IMR-90 (cell line): ENCODE results near the gene DRAXIN. TPM values are rescaled to one million over a fixed set of nuclear protein-coding genes. Genes with fewer than 3 reads are reported as not detected.

Experiments used
- ATAC-seq: fragments of 200-7000 bp; cut with Tn5 transposase; 2 replicates; pipeline ENCODE4 v1.9.1; 2020; ENCODE audit warnings: low read depth, mild to moderate bottlenecking, moderate library complexity
- BruUV-seq: library from RNA; stranded (reverse); fragments of 400-500 nt; replicated peaks from 2 replicates; lab custom pipeline; 2021; lab: Mats Ljungman, UMichigan
- CTCF ChIA-PET: fragments of 300-600 bp; formaldehyde crosslinking; extraction: SDS; loops from one replicate; lab custom pipeline; 2021; ENCODE audit warnings: antibody characterized with exemption; lab: Yijun Ruan, JAX
- POLR2A ChIA-PET: fragments of 300-600 bp; sonication (Branson Sonifier 250); formaldehyde crosslinking; loops from one replicate; lab custom pipeline; 2022; ENCODE audit warnings: antibody characterized with exemption; ENCODE audit not compliant: unreplicated experiment; lab: Charles Lee
- DNase-seq: peaks from one replicate; pipeline ENCODE4 v3.0.0; 2013
- H2AFZ ChIP-seq: replicated peaks from 2 replicates; pipeline ENCODE3; 2013; ENCODE audit warnings: low read length, mild to moderate bottlenecking; ENCODE audit not compliant: poor library complexity
- H2AK5ac ChIP-seq: 2 replicates; pipeline ENCODE4 v1.6.1; 2013; ENCODE audit warnings: low read depth, low read length, inconsistent platforms
- H2AK9ac ChIP-seq: replicated peaks from 2 replicates; pipeline ENCODE3; 2013; ENCODE audit warnings: mild to moderate bottlenecking, low read depth, low read length, moderate library complexity; ENCODE audit not compliant: poor library complexity
- H2BK120ac ChIP-seq: 2 replicates; pipeline ENCODE4 v1.6.1; 2013; ENCODE audit warnings: low read depth, low read length, inconsistent platforms
- H2BK15ac ChIP-seq: 3 replicates; pipeline ENCODE4 v1.6.1; 2013; ENCODE audit warnings: low read depth, low read length, inconsistent platforms
- H2BK20ac ChIP-seq: 2 replicates; pipeline ENCODE4 v1.6.1; 2013; ENCODE audit warnings: low read depth, mild to moderate bottlenecking, inconsistent platforms, low read length, moderate library complexity
- H2BK5ac ChIP-seq: 2 replicates; pipeline ENCODE4 v1.6.1; 2013; ENCODE audit warnings: mild to moderate bottlenecking, low read depth, low read length, inconsistent platforms; ENCODE audit not compliant: poor library complexity, severe bottlenecking
- H3K14ac ChIP-seq: replicated peaks from 2 replicates; pipeline ENCODE4 v1.6.1; 2013; ENCODE audit warnings: low read depth, low read length, inconsistent platforms
- H3K18ac ChIP-seq: 2 replicates; pipeline ENCODE4 v1.6.1; 2013; ENCODE audit warnings: low read depth, low read length, control low read depth
- H3K23ac ChIP-seq: 2 replicates; pipeline ENCODE4 v1.6.1; 2013; ENCODE audit warnings: low read depth, low read length, inconsistent platforms
- H3K27ac ChIP-seq: 2 replicates; pipeline ENCODE4 v1.5.1; 2013; ENCODE audit warnings: mild to moderate bottlenecking, control low read depth, low read length; ENCODE audit not compliant: insufficient read depth
- H3K27me3 ChIP-seq: 2 replicates; pipeline ENCODE4 v1.6.1; 2013; ENCODE audit warnings: low read length; ENCODE audit not compliant: control insufficient read depth, insufficient read depth
- H3K36me3 ChIP-seq: 2 replicates; pipeline ENCODE4 v1.6.1; 2013; ENCODE audit warnings: low read length, mixed read lengths; ENCODE audit not compliant: control insufficient read depth, insufficient read depth
- H3K4ac ChIP-seq: 2 replicates; pipeline ENCODE4 v1.6.1; 2013; ENCODE audit warnings: low read depth, low read length, inconsistent platforms
- H3K4me1 ChIP-seq: 2 replicates; pipeline ENCODE4 v1.6.1; 2013; ENCODE audit warnings: low read length, mixed read lengths; ENCODE audit not compliant: control insufficient read depth, insufficient read depth
- H3K4me2 ChIP-seq: 2 replicates; pipeline ENCODE4 v1.6.1; 2013; ENCODE audit warnings: low read depth, mild to moderate bottlenecking, control low read depth, low read length, moderate library complexity
- H3K4me3 ChIP-seq: 2 replicates; pipeline ENCODE4 v1.5.1; 2013; ENCODE audit warnings: low read depth, mild to moderate bottlenecking, control low read depth, low read length, moderate library complexity; ENCODE audit not compliant: insufficient read depth
- H3K56ac ChIP-seq: 2 replicates; pipeline ENCODE4 v1.6.1; 2013; ENCODE audit warnings: low read length, inconsistent platforms; ENCODE audit not compliant: insufficient read depth; ENCODE audit errors: extremely low read depth
- H3K79me1 ChIP-seq, 2 experiments: 2 replicates each; pipeline ENCODE4 v1.6.1; 2013; ENCODE audit warnings: low read length in 2 of 2, inconsistent platforms in 1 of 2, low read depth in 1 of 2
- H3K9ac ChIP-seq: 2 replicates; pipeline ENCODE4 v1.6.1; 2013; ENCODE audit warnings: low read depth, low read length, control low read depth
- H3K9me1 ChIP-seq: 2 replicates; pipeline ENCODE4 v1.6.1; 2013; ENCODE audit warnings: low read length, inconsistent platforms; ENCODE audit not compliant: insufficient read depth
- H3K9me3 ChIP-seq: 2 replicates; pipeline ENCODE4 v1.6.1; 2013; ENCODE audit warnings: low read length; ENCODE audit not compliant: control insufficient read depth, insufficient read depth
- H4K20me1 ChIP-seq: 2 replicates; pipeline ENCODE4 v1.6.1; 2013; ENCODE audit warnings: low read length, inconsistent platforms; ENCODE audit not compliant: insufficient read depth
- H4K5ac ChIP-seq: 2 replicates; pipeline ENCODE4 v1.6.1; 2013; ENCODE audit warnings: mild to moderate bottlenecking, low read depth, low read length, control low read depth
- H4K8ac ChIP-seq, 2 experiments: 2 replicates each; pipeline ENCODE4 v1.6.1; 2013; ENCODE audit warnings: low read depth in 2 of 2, low read length in 2 of 2, control low read depth in 1 of 2, inconsistent platforms in 1 of 2
- H4K91ac ChIP-seq: 2 replicates; pipeline ENCODE4 v1.6.1; 2013; ENCODE audit warnings: low read depth, low read length, inconsistent platforms; ENCODE audit not compliant: insufficient read depth
- BHLHE40 ChIP-seq: fragments of 150-350 bp; IDR thresholded peaks from 2 replicates; pipeline ENCODE4 v1.6.1; 2016; ENCODE audit warnings: mild to moderate bottlenecking, low read depth, low read length
- CEBPB ChIP-seq: IDR thresholded peaks from 2 replicates; pipeline ENCODE4 v1.6.1; 2012; ENCODE audit warnings: low read depth, low read length, improper control_type of control experiment
- CTCF ChIP-seq: conservative IDR thresholded peaks from 2 replicates; pipeline ENCODE4 v1.5.1; 2012; ENCODE audit warnings: mild to moderate bottlenecking, low read depth, low read length, improper control_type of control experiment
- ELK1 ChIP-seq: fragments of 150-350 bp; IDR thresholded peaks from 2 replicates; pipeline ENCODE4 v1.6.1; 2016; ENCODE audit warnings: low read depth, mild to moderate bottlenecking, low read length, moderate library complexity, borderline replicate concordance
- MXI1 ChIP-seq: IDR thresholded peaks from 2 replicates; pipeline ENCODE4 v1.6.1; 2012; ENCODE audit warnings: low read depth, mild to moderate bottlenecking, low read length, moderate library complexity, borderline replicate concordance
- RAD21 ChIP-seq: IDR thresholded peaks from 2 replicates; pipeline ENCODE4 v1.6.1; 2012; ENCODE audit warnings: low read length, improper control_type of control experiment
- USF2 ChIP-seq: fragments of 150-350 bp; IDR thresholded peaks from 2 replicates; pipeline ENCODE4 v1.6.1; 2017; ENCODE audit warnings: mild to moderate bottlenecking, antibody characterized with exemption, low read length, low read depth
- WGBS, 2 experiments: methylation state at CpG; one replicate each; pipeline versions ENCODE4 v1.1.5 to v1.1.7; 2013; ENCODE audit warnings: missing lambda C conversion rate in 2 of 2; ENCODE audit not compliant: insufficient read length in 1 of 2; ENCODE audit errors: extremely low coverage in 2 of 2; 5-methylcytosine and 5-hydroxymethylcytosine counted together
- dilution Hi-C: fragments of 300-500 bp; cut with HindIII; formaldehyde crosslinking; loops from one replicate; pipeline ENCODE4 v1.14.3; 2018; ENCODE audit warnings: low sequenced_read_pairs; ENCODE audit not compliant: unreplicated experiment
- in situ Hi-C: fragments of 300-500 bp; cut with MboI; formaldehyde crosslinking; loops from 3 replicates; pipeline ENCODE4 v1.14.3; 2019; ENCODE audit warnings: low sequenced_read_pairs, inconsistent platforms, mixed read lengths
- intact Hi-C: fragments of 100-400 bp; cut with micrococcal nuclease; formaldehyde crosslinking; loops from 2 replicates; pipeline ENCODE4 v1.10.0; 2022
- polyA plus RNA-seq, 3 experiments: library from polyadenylated mRNA; depleted of rRNA; stranded (reverse); fragments of >200 nt; gene quantifications; 2 replicates each; pipeline ENCODE4 v1.2.3, GENCODE V29; 2012; ENCODE audit warnings: low replicate concordance in 1 of 3
- total RNA-seq: library from RNA; depleted of rRNA; stranded (reverse); fragments of >200 nt; gene quantifications from 2 replicates; pipeline ENCODE4 v1.2.3, GENCODE V29; 2012

The DRAXIN gene
- total and polyA plus RNA-seq, 2 of the 4 experiments (the other 2 are of a cell fraction) = under 0.01 to 0.02 TPM

- no peak overlapping the region for H3K9ac ChIP-seq
- H2BK15ac ChIP-seq = no peak overlapping the region
- no peak overlapping the region for H3K23ac ChIP-seq
- H4K20me1 ChIP-seq = no peaks in the 10 kb centered on the region; the same call in 1 of the 2 replicates
- DNase-seq (peak; percentile 18), ATAC-seq (no peak)
- H2BK120ac ChIP-seq = no peak overlapping the region
- no peak overlapping the region for H3K4me2 ChIP-seq
- H3K9me3 ChIP-seq = no peaks in the 10 kb centered on the region
- H3K4me1 ChIP-seq = no peaks in the 10 kb centered on the region; the same call in 1 of the 2 replicates
- POLR2A ChIA-PET = no interaction called here
- H3K56ac ChIP-seq = no peak overlapping the region
- no peak overlapping the region for H3K18ac ChIP-seq
- H3K27me3 ChIP-seq = peaks cover 23% of the 10 kb centered on the region
- no peak overlapping the region for H3K4me3 ChIP-seq
- TF ChIP-seq CEBPB (no peak), RAD21 (no peak), MXI1 (no peak), CTCF (no peak), ELK1 (no peak), BHLHE40 (no peak), USF2 (no peak)
- no peak overlapping the region for H4K5ac ChIP-seq
- intact Hi-C loops = loop anchor here (10.0 kb wide), 1 partner anchor 252 kb away; no protein-coding TSS in a partner anchor
- H2AFZ ChIP-seq = no peak overlapping the region
- no peak overlapping the region for H2BK20ac ChIP-seq
- H3K36me3 ChIP-seq = peaks cover 8% of the 10 kb centered on the region; the same call in 1 of the 2 replicates
- H3K9me1 ChIP-seq = no peaks in the 10 kb centered on the region
- dilution Hi-C loops = no loop called here
- H2AK5ac ChIP-seq = no peak overlapping the region
- no peak overlapping the region for H2BK5ac ChIP-seq
- peak overlapping the region; percentile 42 for H2AK9ac ChIP-seq
- H3K4ac ChIP-seq = no peak overlapping the region
- no CpG with 5 or more reads among the region's 17 CpGs for WGBS, 2 experiments
- CTCF ChIA-PET = interaction anchor here (0.8 kb wide), 1 partner anchor 11 kb away, joined by 3 read pairs; the partner anchor contains the start of gene FBXO6
- H3K27ac ChIP-seq = no peak overlapping the region
- H4K8ac ChIP-seq = no peak overlapping the region
- no peak overlapping the region for H4K91ac ChIP-seq
- no TSS peak for BruUV-seq
- in situ Hi-C loops = no loop called here
- H3K79me1 ChIP-seq = peaks cover 0 to 4% of the 10 kb centered on the region in 2 experiments; a peak in 1 of 4 replicates
- H3K14ac ChIP-seq = no peak overlapping the region
Measured at GRCh38 chr1:11653101-11653860, 38.2 kb upstream of the DRAXIN start.
